ENCODE data around the gene RBMS3.

RBMS3 gene

DNA sequence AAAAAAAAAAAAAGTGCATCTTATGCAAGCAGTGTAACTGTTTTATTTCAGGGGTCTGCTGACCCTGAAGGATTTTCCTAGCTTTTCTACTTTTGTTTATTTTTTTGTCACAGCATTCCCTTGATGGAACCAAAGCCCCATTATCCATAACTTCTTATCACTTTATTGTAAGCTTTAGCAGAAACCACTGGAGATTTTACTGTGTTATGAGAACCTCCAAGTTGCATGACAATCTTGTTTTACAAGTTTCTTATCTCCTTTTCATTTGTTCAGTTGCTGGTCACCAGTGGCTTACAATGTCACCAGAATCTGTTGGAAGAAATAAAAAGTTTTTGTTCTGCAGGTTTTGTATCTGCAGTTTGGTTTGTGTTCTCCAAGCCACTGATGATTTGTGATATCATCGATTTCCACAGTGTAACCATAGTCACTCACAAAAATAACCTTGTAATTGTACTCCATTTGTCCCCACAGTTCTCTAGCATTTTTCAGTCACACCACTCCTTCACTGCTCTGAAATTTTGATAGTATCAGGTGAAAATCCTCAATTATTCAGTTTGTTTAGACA lies 660.0 kb downstream of the RBMS3 start:
- no peak for DNase-seq (ENCODE audit: low read depth)

DNA sequence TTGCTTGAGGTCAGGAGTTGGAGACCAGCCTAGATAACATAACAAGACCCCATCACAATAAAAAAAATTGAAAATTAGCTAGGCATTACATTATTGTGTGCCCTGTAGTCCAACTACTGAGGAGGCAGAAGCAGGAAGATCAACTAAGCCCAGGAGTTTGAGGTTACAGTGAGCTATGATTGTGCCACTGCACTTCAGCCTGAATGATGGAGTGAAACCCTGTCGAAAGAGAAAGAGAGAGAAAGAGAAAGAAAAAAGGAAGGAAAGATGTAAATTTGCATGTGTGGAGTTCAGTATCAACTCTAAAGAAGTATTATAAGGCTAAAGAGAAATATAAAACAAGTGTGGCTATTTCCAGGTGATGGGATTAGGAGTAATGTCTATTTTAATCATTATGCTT lies 661.4 kb downstream of the RBMS3 start:
- no peak for DNase-seq (ENCODE audit: low read depth)

DNA sequence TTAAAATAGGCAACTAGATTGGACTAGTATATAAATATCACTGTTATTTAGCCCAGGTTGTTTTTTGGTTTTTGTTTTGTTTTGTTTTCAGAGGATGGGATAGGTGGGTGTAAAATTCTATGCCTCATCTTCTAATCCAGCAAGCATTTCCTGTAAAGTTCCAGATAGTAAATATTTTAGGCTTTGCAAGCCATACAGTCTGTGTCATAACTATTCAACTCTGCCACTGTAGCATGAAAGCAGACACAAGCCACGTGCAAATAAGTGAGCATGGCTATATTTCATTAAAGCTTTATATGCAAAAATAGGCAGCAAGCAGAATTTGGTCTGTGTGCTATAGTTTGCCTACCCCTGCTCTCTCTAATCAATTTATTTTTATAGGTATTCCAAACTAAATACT lies 668.3 kb downstream of the RBMS3 start:
- DNase-seq (ENCODE audit: low read depth) = peak; percentile 21

DNA sequence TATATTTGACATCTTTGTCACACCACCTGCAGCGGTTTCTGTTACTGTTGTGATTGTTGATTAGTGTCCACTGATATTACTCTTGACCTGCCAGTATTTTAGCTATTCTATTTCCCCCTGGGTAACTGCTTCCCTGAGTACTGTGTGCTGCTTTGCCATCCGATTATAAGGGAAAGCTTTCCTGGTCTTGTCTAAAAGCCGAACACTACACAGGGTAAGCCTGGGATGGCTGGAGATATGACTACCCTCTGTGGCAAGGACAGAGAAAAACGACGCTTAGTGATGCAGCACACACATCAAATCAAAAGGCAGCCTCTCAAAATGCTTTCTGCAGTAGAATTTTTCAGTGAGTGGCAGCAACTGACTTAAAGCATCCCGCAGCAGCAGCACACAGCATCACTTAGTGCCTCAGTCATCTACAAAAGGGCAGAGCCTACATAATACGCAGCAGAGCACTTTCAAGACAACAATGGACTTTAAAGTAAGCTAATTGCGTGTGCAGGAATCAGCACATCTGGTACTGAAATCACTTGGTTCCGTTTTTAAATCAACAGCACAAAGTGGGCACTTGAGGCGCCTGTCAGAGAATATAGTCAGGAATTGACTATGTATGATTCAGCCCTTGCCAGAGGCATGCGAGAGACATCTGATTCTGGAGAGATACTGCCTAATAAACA lies 669.2 kb downstream of the RBMS3 start:
- no peak for DNase-seq (ENCODE audit: low read depth)

DNA sequence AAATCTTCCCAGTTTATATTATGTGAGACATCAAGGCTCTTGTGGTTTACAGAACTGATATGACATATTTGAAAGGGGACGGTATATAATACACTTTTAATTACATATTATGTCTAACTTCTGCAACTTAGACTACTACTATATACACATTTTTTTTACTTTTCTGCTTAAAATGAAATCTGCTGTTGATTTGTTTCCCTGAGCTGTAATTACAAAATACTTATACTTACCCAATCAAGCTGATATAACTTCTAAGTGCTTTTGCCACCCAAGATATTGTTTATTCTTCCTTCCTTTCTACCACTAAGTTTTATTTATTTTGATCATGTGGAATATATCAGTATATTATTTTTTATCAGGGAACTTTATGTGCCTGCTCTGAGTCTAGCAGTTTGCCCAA lies 671.6 kb downstream of the RBMS3 start:
- DNase-seq (ENCODE audit: low read depth) = no peak

DNA sequence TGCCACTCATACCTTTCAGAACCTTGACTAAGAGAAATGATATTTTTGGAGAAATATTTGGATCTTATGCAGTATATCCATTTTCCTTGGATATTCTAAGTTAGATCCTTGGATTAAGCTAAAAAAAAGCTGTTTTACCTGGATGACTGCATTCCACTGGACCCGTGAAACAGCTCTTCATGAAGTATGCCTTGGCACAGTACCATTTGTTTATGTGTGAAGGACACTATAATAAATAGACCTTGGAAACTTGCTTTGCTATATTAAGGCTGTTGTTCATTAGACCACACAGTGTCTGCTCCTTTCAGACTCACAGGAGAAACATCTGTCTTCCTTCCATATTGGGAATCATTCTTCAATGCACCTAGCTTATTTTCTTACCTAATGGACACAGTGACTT lies 674.5 kb downstream of the RBMS3 start:
- DNase-seq (ENCODE audit: low read depth) = no peak

DNA sequence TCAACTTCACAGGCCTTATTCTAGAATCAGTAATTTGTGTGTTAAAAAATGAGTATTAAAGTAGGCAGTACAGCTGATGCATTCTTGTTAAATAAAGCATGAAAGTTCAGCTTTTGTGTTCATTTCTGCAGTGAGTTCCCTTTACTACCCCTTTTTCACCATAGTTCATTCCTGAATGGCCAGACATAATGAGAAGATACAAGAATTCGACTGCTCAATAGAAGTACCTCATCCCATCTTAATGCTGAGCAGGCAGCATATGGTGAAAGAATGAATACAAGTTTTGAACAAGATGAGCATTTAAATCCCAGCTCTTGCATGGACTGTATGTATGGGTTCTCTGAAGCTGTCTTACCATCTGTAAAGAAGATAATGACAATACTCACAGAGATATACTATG lies 677.9 kb downstream of the RBMS3 start:
- DNase-seq (ENCODE audit: low read depth) = no peak

DNA sequence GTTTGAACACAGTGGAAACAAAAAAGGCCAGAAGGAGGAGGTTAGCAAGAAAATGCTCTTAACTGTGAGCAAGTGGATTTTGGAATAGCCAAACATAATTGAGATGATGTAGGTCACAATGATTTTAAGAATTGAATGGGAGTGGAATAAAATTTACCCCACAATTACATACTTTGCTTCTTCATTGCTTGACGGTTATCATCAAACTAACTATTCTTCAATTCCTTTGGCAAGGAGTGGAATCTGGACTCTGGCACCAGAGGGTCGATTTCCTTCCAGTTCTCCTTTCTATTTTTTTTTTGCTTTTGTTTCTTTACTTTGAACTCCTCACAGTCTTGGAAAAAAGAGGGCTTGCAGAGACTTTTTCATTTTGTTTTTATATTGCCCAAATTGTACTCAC lies 691.0 kb downstream of the RBMS3 start:
- DNase-seq (ENCODE audit: low read depth) = no peak

DNA sequence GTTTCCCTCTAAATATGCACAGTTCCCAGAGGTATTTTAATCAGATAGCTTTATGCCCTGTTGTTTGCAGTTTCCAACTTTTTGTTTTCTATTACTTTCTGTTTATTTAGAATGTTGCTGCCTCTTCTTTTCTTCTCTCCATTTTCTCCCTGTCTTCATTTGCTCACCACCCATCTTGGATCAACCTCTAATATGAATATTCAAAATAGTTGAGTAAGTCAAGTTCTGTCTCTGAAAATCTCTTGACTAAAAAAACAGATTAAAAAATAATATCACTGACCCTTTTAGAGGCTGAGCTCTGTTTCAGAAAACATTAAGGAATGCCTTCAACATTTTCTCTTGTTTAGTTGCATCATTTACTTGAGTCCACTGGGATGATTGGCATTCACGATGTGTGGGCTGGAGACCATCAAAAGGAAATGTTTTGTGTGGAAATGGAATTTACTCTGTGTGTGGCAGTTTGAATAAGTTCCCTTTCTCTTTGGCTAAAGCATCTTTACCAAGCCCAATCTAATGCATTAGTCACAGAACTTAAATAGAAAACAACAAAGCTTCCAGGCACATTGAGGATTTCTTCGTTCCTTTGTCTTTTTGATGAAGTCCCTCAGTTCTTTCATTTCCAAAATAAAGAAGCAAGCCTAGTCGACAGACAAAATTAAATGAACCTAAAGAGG lies 691.6 kb downstream of the RBMS3 start:
- DNase-seq (ENCODE audit: low read depth) = peak; percentile 92

DNA sequence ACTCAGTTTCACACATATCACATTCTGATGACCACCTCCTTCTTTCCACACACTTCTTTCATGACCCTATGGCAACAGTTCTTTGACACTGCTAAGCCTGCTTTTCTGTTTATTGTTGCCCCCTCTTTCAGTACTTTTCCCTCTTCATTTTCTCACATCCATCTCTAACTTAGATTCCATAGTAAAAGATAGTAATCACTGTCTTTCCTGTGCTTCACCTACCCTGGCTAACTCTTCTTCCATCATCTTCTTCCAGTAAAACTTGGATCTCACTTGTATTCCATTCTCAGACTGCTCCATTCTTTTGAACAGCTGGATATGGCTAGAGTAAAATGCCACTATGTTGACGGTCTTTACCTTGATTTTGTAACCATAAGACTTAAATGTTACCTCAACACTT lies 692.9 kb downstream of the RBMS3 start:
- DNase-seq (ENCODE audit: low read depth) = no peak

DNA sequence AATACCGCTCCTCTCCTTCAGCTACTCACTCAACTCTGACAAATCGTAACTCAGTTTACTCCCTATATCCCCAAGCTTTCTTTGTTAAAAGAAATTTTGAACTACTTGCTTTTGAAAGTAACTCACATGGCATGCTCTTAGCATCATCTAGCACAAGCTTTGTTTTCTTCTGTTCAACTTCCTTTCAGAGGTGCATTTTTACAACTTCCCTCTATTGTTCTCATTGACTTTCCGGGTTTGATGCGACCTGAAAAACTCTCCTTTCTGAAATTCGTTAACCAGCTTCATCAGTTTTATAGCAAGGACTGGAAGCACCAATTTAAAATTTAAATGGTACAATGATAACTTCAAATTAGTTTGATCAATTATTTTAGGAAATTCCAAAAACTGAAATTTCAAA lies 696.0 kb downstream of the RBMS3 start:
- DNase-seq (ENCODE audit: low read depth) = no peak

DNA sequence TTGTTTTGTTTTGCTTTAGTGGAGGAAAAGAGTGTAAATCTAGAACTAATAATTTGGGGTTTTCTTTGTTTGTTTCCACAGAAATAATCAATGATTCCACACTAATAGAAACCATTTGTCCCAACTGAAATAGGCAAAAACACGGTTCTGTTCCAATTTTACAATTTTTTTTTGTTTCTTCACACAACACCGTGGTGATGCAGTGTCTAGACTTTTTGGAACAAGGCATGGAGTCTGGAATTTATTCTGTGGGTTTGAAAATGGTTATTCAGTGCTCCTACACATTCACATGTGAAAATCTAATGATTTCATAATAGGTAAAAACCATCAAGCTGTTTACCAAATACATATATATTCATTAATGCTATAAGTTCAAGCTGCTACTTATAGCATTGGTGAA lies 696.5 kb downstream of the RBMS3 start:
- DNase-seq (ENCODE audit: low read depth) = peak; percentile 30

DNA sequence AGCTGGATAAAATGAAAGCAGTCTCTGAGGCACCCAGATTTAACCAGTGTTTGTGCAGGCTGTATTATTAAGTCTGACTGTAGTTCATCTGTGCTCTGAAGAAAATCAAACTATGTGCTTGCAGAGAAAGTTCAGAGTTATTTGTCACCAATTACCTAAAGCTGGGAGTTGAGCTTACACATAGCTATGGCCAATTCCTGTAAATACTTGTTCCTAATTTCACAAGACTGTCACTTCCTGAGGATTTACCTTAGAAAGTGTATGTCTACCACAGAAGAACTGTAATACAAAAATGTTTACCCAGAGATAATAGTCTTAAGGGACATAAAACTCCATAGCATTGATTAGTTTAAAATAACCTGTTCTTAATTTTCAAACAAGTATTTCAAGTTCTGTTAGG lies 697.2 kb downstream of the RBMS3 start:
- no peak for DNase-seq (ENCODE audit: low read depth)

DNA sequence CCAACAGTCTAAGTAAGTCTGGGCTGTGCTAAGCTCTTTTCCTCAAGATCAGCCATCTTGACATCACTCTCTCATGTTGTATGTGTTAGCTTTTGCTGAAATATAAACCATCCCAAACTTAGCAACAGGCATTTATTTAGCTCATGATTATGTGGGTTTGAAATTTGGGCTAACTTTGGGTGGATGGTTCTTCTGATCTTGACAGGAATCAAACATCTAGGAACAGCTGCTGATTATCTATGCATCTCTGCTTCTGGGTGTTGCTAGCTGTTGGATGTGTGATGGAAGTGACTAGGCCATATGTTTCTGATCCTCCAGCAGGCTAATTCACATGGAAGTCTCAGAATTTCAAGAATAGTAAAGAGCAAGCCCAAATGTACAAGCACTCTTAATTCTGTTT lies 710.3 kb downstream of the RBMS3 start:
- DNase-seq (ENCODE audit: low read depth) = no peak

DNA sequence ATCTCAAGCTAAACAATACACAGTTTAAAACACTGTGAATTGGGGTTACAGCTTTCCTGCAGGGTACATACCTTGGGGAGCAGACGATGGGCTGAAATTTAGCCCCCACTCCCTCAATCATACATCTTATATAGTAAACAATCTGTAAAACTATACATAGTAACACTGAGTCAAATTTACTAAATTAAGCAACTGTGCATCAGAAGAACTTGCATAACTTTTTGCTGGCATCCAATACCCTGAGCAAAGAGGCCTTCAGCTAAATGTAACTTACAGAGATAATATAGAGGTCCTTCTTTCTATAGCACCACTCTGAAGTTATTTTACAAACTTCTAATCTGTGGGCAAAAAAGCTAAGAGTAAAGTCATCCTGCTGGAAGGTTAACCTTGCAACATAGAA lies 721.9 kb downstream of the RBMS3 start:
- peak; percentile 9 for DNase-seq (ENCODE audit: low read depth)

DNA sequence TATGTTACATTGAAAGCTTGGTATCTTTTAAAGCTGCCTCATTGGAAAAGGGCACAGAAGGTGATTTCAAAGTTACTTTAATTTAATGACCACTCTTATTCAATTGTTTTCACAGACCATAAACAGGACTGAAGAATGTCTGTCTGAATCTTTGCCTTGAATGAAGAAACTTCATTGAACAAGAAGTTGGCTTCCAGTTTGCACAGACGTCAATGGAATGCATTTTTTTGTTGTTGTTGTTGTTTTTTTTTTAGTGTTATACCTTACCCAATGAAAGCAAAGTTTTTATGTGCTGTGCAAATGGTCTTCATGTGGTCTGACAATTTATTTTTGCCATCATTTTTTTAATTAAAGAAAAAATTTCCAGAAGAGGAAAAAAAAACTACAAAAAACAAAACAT lies 722.9 kb downstream of the RBMS3 start:
- no peak for DNase-seq (ENCODE audit: low read depth)

DNA sequence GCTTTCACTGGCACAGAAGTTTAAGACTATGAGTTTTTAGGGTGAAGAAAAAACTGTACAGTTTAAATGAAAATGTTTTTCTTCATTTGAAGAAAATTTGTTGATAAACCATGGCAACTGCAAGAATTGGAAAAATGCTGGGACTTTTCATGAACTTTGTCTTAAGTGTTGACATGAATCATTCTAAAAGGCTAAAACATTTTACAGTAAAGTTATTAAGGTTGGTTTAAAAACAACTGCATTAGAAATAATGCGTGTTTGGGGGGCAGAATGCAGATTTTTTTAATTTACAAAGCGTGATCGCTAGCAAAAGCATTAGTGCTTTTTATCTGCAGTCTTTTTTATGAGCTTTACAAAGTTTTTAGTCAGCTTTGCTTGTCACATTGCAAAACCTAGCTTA lies 723.6 kb downstream of the RBMS3 start:
- no peak for DNase-seq (ENCODE audit: low read depth)

DNA sequence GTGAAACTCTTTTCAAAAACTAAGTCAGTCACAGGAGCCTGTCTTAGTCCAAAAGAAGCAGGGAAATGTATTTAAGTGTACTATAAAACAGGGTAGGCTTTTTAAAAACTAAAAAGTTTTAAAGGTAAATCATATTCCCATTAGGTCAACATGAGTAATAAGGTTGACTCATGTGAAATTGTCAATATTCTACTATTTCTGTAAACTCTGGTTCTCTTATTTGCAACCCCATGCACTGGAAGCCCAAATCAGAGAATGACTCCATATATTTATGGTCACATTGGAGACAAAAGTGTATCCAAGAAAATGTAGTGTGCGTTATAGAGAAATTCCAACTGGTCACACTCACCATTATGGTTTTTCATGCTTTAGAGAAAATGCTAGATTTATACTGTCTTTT lies 725.2 kb downstream of the RBMS3 start:
- DNase-seq (ENCODE audit: low read depth) = no peak

DNA sequence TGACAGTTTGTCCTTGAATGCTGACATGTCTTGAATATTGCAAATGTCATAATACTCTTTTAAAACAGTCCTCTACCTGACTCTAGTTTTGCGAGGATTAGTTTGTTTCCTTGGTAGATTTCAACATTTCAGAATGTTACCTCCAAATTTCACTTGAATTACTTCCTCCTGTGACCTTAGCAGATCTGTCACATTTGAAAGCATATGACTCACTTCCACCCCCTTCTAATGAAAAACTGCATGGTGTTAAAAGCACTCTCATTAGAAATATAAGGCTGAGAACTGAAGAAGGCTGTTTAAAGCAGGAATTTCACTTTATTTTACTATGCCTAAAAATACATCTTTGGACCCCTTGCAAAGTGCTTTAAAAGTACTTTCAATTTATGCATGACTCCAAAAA lies 726.8 kb downstream of the RBMS3 start:
- DNase-seq (ENCODE audit: low read depth) = no peak

DNA sequence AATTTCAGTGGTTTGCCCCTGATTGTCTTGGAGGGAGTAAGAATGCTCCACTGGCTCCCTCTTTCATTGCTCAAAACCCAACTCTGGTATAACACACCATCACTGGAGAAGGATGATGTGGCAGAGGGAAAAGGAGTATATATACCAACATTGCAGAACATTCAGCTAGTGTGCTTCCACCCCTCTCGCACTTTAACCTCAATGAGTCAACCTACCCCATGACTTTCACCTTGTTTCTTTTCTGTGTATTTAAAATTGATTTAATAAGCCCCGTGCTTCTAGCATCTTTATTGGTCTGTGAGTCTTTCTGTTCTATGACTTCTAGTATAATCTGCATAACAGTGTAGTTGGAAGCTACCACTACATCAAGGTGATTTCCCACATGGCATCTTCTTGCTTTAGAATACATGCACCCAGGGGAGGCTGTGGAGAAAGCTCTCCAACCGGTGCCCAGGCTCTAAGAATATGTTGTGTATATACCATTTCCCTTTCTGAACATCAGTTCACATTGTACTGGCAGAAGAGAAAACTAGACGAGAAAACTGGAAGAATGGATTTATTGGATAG lies 730.4 kb downstream of the RBMS3 start:
- DNase-seq (ENCODE audit: low read depth) = no peak

DNA sequence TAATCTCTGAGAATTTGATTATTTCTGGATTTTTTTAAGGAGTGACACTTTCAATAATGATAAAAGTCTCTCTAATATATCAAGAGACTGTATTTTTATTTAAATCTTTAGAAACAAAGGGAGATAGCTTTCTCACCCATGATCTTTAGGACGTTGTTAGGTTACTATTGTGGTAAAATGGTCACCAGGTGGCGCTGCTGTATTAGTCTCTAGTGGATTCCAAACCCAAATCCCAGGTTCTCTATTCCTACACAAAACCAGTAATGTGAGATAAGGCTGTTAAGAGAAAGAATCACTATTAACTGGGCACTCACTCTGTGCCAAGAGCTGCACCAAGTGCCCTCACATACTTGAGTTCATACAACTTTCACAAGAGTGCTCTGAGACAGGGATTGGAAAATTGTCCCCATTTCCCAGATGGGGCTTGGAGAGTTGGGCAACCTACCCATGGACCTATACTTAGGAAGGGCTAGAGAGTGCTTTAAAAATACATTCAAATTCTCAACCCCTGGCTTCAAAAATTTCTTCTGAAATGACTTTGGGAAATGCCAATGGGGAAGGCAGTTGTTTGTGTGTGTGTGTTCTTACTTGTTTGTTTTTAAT lies 732.2 kb downstream of the RBMS3 start:
- DNase-seq (ENCODE audit: low read depth) = peak; percentile 71

DNA sequence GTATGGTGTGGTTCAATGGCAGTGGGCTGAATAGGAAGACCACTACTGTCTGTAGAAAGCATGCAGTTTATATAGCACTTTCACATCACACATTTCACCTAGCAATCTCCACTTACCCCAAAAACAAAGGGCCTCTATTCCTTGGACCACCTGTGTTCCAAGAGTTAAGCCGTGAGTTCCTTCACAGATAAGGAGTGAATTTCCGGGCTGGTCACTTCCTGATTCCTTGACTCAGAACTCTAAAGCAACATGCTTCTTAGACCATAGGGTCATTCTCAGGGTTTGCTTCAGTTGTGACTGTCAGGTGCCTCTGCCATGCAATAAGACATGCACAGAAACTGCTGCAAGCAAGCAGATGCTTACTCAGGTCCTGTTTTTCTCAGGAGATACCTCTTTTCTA lies 737.0 kb downstream of the RBMS3 start:
- DNase-seq (ENCODE audit: low read depth) = no peak

DNA sequence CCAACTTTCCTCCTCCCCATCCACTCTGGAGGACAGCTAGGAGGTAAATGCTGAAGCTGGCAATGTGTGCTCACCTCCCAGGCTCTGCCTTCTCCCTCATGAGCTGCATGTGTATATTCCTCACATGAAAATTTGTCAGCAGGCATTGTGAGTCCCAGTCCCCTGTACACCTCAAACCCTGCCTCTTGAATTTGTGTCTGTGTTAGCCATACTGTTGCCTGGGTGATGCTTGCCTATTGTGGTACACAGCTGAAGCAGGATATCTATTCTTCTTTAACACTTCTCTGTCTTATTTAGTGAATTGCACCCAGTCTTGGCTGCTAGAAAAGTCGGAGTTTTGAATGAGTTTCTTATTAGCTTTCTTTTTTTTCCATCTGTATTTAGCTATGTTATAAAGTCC lies 739.5 kb downstream of the RBMS3 start:
- no peak for DNase-seq (ENCODE audit: low read depth)

All from amniotic epithelial cell (primary cell).